ENCODE results near the gene GGNBP2.

GGNBP2 gene

GRCh38 chr17:36608280-36608679, 63.6 kb downstream of the GGNBP2 start:
- H3K27me3 ChIP-seq (ENCODE audit: insufficient read depth, low read length, poor library complexity, severe bottlenecking) = no peaks in the 10 kb centered on the region
- H3K9me3 ChIP-seq (ENCODE audit: insufficient read depth, low read depth, low read length) = no peaks in the 10 kb centered on the region
- peaks cover 8% of the 10 kb centered on the region for H3K4me1 ChIP-seq (ENCODE audit: insufficient read depth, low read length, poor library complexity, severe bottlenecking)
- no peak overlapping the region for H2AFZ ChIP-seq (ENCODE audit: low read length)
- H3K79me2 ChIP-seq (ENCODE audit: insufficient read depth, low read length) = peaks cover 16% of the 10 kb centered on the region; the same call in 1 of the 2 replicates
- H3F3A ChIP-seq (ENCODE audit: low read depth) = no peaks in the 10 kb centered on the region
- no peaks in the 10 kb centered on the region for H3K9me2 ChIP-seq (replicated peaks; ENCODE audit: low read depth, low read length)
- TF ChIP-seq CTCF (conservative IDR thresholded peaks at IDR 0.05; ENCODE audit: low read length) (no peak), EZH2phosphoT487 (IDR thresholded peaks at IDR 0.05; ENCODE audit: borderline replicate concordance) (no peak)
- no peak overlapping the region for H3K9ac ChIP-seq (ENCODE audit: low read depth, low read length, poor library complexity, severe bottlenecking)
- peaks cover 3% of the 10 kb centered on the region for H4K20me1 ChIP-seq (ENCODE audit: insufficient read depth, low read length, poor library complexity, severe bottlenecking)
- no peaks in the 10 kb centered on the region for H3K36me3 ChIP-seq (ENCODE audit: insufficient read depth, low read length)
- no peak overlapping the region for H3K4me3 ChIP-seq (ENCODE audit: low read length, poor library complexity, severe bottlenecking)
- no peak overlapping the region for H3K4me2 ChIP-seq (ENCODE audit: low read depth, low read length, poor library complexity, severe bottlenecking)

- TF ChIP-seq CTCF (conservative IDR thresholded peaks at IDR 0.05; ENCODE audit: low read length) (peak; percentile 63), EZH2phosphoT487 (IDR thresholded peaks at IDR 0.05; ENCODE audit: borderline replicate concordance) (no peak)
- H3K27me3 ChIP-seq (ENCODE audit: insufficient read depth, low read length, poor library complexity, severe bottlenecking) = no peaks in the 10 kb centered on the region
- H3K9me2 ChIP-seq (replicated peaks; ENCODE audit: low read depth, low read length) = no peaks in the 10 kb centered on the region
- peaks cover 12% of the 10 kb centered on the region; the same call in 1 of the 2 replicates for H3K79me2 ChIP-seq (ENCODE audit: insufficient read depth, low read length)
- no peak overlapping the region for H2AFZ ChIP-seq (ENCODE audit: low read length)
- H4K20me1 ChIP-seq (ENCODE audit: insufficient read depth, low read length, poor library complexity, severe bottlenecking) = no peaks in the 10 kb centered on the region
- no peaks in the 10 kb centered on the region for H3K9me3 ChIP-seq (ENCODE audit: insufficient read depth, low read depth, low read length)
- H3K4me1 ChIP-seq (ENCODE audit: insufficient read depth, low read length, poor library complexity, severe bottlenecking) = peaks cover 8% of the 10 kb centered on the region
- no peaks in the 10 kb centered on the region for H3F3A ChIP-seq (ENCODE audit: low read depth)
- no peaks in the 10 kb centered on the region for H3K36me3 ChIP-seq (ENCODE audit: insufficient read depth, low read length)
- no peak overlapping the region for H3K4me2 ChIP-seq (ENCODE audit: low read depth, low read length, poor library complexity, severe bottlenecking)
- H3K4me3 ChIP-seq (ENCODE audit: low read length, poor library complexity, severe bottlenecking) = no peak overlapping the region
- H3K9ac ChIP-seq (ENCODE audit: low read depth, low read length, poor library complexity, severe bottlenecking) = no peak overlapping the region
Measured at GRCh38 chr17:36608794-36609497, 64.2 kb downstream of the GGNBP2 start.

GRCh38 chr17:36609498-36609862, 64.8 kb downstream of the GGNBP2 start:
- Histone ChIP-seq H3K4me1 (ENCODE audit: insufficient read depth, low read length, poor library complexity, severe bottlenecking) (peaks cover 8% of the 10 kb centered on the region), H3K4me2 (ENCODE audit: low read depth, low read length, poor library complexity, severe bottlenecking) (no peak overlapping the region), H3K36me3 (ENCODE audit: insufficient read depth, low read length) (no peaks in the 10 kb centered on the region), H3F3A (ENCODE audit: low read depth) (no peaks in the 10 kb centered on the region), H3K9me2 (replicated peaks; ENCODE audit: low read depth, low read length) (no peaks in the 10 kb centered on the region), H3K9me3 (ENCODE audit: insufficient read depth, low read depth, low read length) (no peaks in the 10 kb centered on the region), H3K27me3 (ENCODE audit: insufficient read depth, low read length, poor library complexity, severe bottlenecking) (no peaks in the 10 kb centered on the region), H3K79me2 (ENCODE audit: insufficient read depth, low read length) (peaks cover 7% of the 10 kb centered on the region; the same call in 1 of the 2 replicates), H2AFZ (ENCODE audit: low read length) (no peak overlapping the region), H3K9ac (ENCODE audit: low read depth, low read length, poor library complexity, severe bottlenecking) (no peak overlapping the region), H3K4me3 (ENCODE audit: low read length, poor library complexity, severe bottlenecking) (no peak overlapping the region), H4K20me1 (ENCODE audit: insufficient read depth, low read length, poor library complexity, severe bottlenecking) (no peaks in the 10 kb centered on the region)
- TF ChIP-seq CTCF (conservative IDR thresholded peaks at IDR 0.05; ENCODE audit: low read length) = peak; percentile 28
- TF ChIP-seq EZH2phosphoT487 (IDR thresholded peaks at IDR 0.05; ENCODE audit: borderline replicate concordance) = no peak
